Stimulated activated CD4-positive, alpha-beta T cell treated with anti-CD3 and anti-CD28 coated beads, TNF-alpha, amount 100 ng/mL, for 24 hours (primary cell): ENCODE results near the gene GRK2.
A peak's percentile ranks its signal among the peaks of the same experiment; 100 is the strongest.

ENCODE experiments used
- DNase-seq, 3 experiments: peaks; one replicate each; pipeline ENCODE4 v3.0.0-alpha.2; 2020; ENCODE audit warnings: low read depth in 3 of 3

The GRK2 gene

GRCh38 chr11:67281552-67282150, 15.4 kb downstream of the GRK2 start:
- DNase-seq: no peak

DNA sequence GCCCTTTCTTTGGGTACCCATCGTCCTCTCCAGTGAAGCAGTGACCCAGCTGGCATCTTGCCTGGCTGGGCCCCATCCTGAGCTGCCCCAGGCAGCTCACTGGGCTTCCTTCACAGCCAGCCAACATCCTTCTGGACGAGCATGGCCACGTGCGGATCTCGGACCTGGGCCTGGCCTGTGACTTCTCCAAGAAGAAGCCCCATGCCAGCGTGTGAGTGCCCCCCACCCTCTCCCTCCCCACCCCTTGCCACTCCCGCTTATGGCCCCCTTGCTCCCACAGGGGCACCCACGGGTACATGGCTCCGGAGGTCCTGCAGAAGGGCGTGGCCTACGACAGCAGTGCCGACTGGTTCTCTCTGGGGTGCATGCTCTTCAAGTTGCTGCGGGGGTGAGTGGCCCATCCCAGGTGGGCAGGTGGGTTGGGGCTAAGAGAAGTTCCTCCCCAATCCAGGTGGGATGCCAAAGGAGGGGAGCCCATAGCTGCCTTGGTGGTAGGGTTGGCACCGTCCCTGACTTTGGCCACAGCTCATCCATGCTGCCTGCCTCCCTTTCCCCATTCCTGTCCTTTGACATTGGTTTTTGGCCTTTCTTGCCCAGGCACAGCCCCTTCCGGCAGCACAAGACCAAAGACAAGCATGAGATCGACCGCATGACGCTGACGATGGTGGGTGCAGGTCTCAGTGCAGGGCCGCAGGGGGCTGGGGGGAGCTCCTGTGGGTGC, 16.0 kb downstream of the GRK2 start:
- no peak for DNase-seq

GRCh38 chr11:67282876-67283371, 16.7 kb downstream of the GRK2 start:
- no peak for DNase-seq

- DNase-seq: no peak
Observed at GRCh38 chr11:67283481-67283963, 17.2 kb downstream of the GRK2 start.

DNA sequence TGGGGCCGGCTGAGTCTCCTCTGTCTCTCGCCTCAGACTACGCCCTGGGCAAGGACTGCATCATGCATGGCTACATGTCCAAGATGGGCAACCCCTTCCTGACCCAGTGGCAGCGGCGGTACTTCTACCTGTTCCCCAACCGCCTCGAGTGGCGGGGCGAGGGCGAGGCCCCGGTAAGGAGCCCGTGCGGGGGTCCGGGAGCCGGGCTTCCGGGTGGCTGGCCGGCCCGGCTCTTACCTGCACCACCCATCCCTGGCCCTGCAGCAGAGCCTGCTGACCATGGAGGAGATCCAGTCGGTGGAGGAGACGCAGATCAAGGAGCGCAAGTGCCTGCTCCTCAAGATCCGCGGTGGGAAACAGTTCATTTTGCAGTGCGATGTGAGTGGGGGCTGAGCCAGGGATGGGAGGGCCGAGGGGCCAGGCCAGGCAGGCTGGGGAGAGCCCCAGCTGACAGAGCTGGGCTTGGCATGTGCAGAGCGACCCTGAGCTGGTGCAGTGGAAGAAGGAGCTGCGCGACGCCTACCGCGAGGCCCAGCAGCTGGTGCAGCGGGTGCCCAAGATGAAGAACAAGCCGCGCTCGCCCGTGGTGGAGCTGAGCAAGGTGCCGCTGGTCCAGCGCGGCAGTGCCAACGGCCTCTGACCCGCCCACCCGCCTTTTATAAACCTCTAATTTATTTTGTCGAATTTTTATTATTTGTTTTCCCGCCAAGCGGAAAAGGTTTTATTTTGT, 18.7 kb downstream of the GRK2 start:
- no peak for DNase-seq

- DNase-seq: no peak
Observed at GRCh38 chr11:67285541-67286498, 19.5 kb downstream of the GRK2 start.

GRCh38 chr11:67286621-67287333, 20.5 kb downstream of the GRK2 start:
- no peak for DNase-seq

- no peak for DNase-seq
Observed at GRCh38 chr11:67287355-67288197, 21.3 kb downstream of the GRK2 start.

- DNase-seq: no peak
Observed at GRCh38 chr11:67288198-67288451, 21.9 kb downstream of the GRK2 start.

- DNase-seq: peak; percentile 67 to 88 (median 78)
Observed at GRCh38 chr11:67288452-67289225, 22.4 kb downstream of the GRK2 start.

GRCh38 chr11:67289226-67289650, 23.0 kb downstream of the GRK2 start, which contains the start of gene ANKRD13D:
Gene ANKRD13D (plus strand): TSS chr11:67289303. CDS start chr11:67289461, 158 bp downstream.
- no peak for DNase-seq

GRCh38 chr11:67289651-67290479, 23.6 kb downstream of the GRK2 start:
- no peak for DNase-seq

GRCh38 chr11:67290801-67291200, 24.5 kb downstream of the GRK2 start:
- DNase-seq: no peak

- no peak for DNase-seq
Observed at GRCh38 chr11:67291481-67292381, 25.5 kb downstream of the GRK2 start.

DNA sequence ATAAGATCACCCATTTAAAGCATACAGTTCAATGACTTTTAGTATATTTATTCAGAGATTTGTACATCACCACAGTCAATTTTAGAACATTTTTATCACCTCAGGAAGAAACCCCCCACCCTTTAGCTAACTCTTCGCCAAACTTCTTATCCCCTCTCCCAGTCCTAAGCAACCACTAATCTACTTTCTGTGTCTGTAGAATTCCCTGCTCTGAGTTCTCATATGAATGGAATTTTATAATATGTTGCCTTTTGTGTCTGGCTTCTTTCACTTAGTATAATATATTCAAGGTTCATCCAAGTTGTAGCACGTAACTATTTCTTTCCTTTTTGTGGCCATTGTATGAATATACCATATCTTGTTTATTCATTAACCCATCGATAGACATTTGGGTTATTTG, 26.4 kb downstream of the GRK2 start:
- no peak for DNase-seq

- no peak for DNase-seq
Observed at GRCh38 chr11:67293090-67293489, 26.8 kb downstream of the GRK2 start.

GRCh38 chr11:67295846-67296245, 29.6 kb downstream of the GRK2 start:
- no peak for DNase-seq
